ENCODE measurements around the gene ACOXL. TPM values are rescaled to one million over a fixed set of nuclear protein-coding genes. Genes with fewer than 3 reads are reported as not detected.
A peak's percentile ranks its signal among the peaks of the same experiment; 100 is the strongest.
"Not testable (repeated sequence)": the region's sequence is repeated elsewhere in the genome, so short reads cannot be mapped to it uniquely, and the experiment has no call there.

ACOXL gene
- total RNA-seq, 2 experiments from 2014 or later, result 0.20 to 0.96 TPM

- CTCF ChIA-PET, result interaction anchor here (0.6 to 4.9 kb wide), 15 partner anchors 8 to 267 kb away, joined by 3 to 35 read pairs (median 4); partner anchors contain the start of gene BCL2L11
- Mint-ChIP-seq H3K27me3 (peaks cover 42% of the 10 kb centered on the region), H3K4me1 (peaks cover 74% of the 10 kb centered on the region), H3K27ac (no peak overlapping the region), H3K36me3 (peaks cover 6% of the 10 kb centered on the region), H3K9me3 (ENCODE audit: low read depth) (no peaks in the 10 kb centered on the region), H3K4me3 (no peak overlapping the region)
- peak; percentile 15 for DNase-seq
- no peak for ATAC-seq
Measured at GRCh38 chr2:110853948-110854347, 121.6 kb downstream of the ACOXL start.

GRCh38 chr2:110854355-110855081 lies 122.1 kb downstream of the ACOXL start:
- no peaks in the 10 kb centered on the region for H3K9me3 Mint-ChIP-seq (ENCODE audit: low read depth)
- H3K4me3 Mint-ChIP-seq, result no peak overlapping the region
- DNase-seq (peak; percentile 40), ATAC-seq (no peak)
- CTCF ChIA-PET, result interaction anchor here (0.6 to 4.9 kb wide), 12 partner anchors 8 to 247 kb away, joined by 3 to 35 read pairs (median 6); no protein-coding TSS in a partner anchor
- H3K36me3 Mint-ChIP-seq, result peaks cover 8% of the 10 kb centered on the region
- H3K4me1 Mint-ChIP-seq, result peaks cover 77% of the 10 kb centered on the region
- H3K27me3 Mint-ChIP-seq, result peaks cover 42% of the 10 kb centered on the region
- no peak overlapping the region for H3K27ac Mint-ChIP-seq

GRCh38 chr2:110855841-110856240 lies 123.5 kb downstream of the ACOXL start:
- not testable (repeated sequence) for H3K27ac Mint-ChIP-seq; H3K36me3 Mint-ChIP-seq; DNase-seq; H3K9me3 Mint-ChIP-seq (ENCODE audit: low read depth); H3K4me3 Mint-ChIP-seq; ATAC-seq
- Mint-ChIP-seq H3K4me1 (peaks cover 82% of the 10 kb centered on the region), H3K27me3 (peaks cover 40% of the 10 kb centered on the region)
- CTCF ChIA-PET, result interaction anchor here (3.1 to 4.9 kb wide), 2 partner anchors 11 to 43 kb away, joined by 21 to 35 read pairs; no protein-coding TSS in a partner anchor

DNA sequence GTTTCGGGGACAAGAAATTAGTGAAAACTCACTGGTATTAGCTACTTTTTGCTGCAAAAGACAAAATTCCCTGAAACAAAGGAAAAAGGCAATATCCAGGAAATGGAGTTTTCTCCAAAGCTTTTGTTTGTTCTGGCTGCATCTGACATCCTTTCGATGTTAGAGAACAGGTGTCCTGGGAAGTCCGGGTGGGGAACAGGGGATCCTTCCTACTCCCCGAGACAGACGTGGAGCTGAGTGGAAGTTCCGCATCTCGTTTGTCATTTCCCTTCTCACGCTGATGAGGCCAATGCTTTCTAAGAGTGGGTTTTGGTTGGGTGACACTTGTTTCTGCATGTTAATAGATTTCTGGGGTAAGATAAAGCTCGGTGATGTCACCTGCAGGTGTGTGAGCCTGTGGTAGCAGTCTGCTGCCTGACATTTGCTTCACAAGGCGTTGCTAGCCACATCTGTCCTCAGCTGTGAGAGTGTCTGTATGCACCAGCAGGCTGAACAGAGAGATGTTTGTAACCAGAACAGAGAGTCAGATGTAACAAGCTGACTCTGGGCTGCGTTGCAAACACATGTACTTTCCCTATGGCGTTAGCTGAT lies 125.9 kb downstream of the ACOXL start:
- ATAC-seq (peak; percentile 92), DNase-seq (peak; percentile 87)
- peaks cover 65% of the 10 kb centered on the region for H3K4me1 Mint-ChIP-seq
- no peaks in the 10 kb centered on the region for H3K9me3 Mint-ChIP-seq (ENCODE audit: low read depth)
- H3K4me3 Mint-ChIP-seq, result peak overlapping the region; percentile 55
- peaks cover 45% of the 10 kb centered on the region for H3K27me3 Mint-ChIP-seq
- H3K27ac Mint-ChIP-seq, result peak overlapping the region; percentile 80
- H3K36me3 Mint-ChIP-seq, result peaks cover 2% of the 10 kb centered on the region
- CTCF ChIA-PET, result interaction anchor here (0.7 to 4.9 kb wide), 10 partner anchors 9 to 263 kb away, joined by 3 to 32 read pairs (median 4); partner anchors contain the start of genes BCL2L11 and BUB1

- Mint-ChIP-seq H3K27me3 (peaks cover 45% of the 10 kb centered on the region), H3K4me3 (peak overlapping the region; percentile 55), H3K4me1 (peaks cover 63% of the 10 kb centered on the region), H3K36me3 (peaks cover 2% of the 10 kb centered on the region), H3K27ac (peak overlapping the region; percentile 80), H3K9me3 (ENCODE audit: low read depth) (no peaks in the 10 kb centered on the region)
- DNase-seq, result peak; percentile 44
- ATAC-seq, result peak; percentile 13
- CTCF ChIA-PET, result interaction anchor here (0.7 to 4.9 kb wide), 11 partner anchors 9 to 262 kb away, joined by 3 to 32 read pairs (median 4); partner anchors contain the start of genes BCL2L11 and BUB1
Measured at GRCh38 chr2:110858993-110859701, 126.8 kb downstream of the ACOXL start.

DNA sequence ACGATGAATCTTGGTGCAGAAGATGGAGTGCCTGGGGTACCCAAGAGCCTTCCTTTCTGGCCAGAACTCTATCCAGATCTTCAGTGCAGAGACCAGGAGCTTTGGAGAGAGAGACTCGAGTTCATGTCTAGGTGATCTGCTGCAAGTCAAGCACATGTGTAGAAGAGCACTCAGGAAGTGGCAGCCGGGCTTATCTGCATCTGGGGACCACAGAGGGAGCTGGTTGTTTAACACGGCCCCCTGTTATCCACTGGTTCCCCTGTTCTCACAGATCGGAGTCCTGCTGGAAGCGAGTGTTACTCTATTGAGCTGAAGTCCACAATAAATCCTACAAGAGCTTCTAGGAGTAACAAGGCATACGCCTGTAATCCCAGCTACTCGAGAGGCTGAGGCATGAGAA lies 128.3 kb downstream of the ACOXL start:
- CTCF ChIA-PET, result interaction anchor here (1.1 to 4.9 kb wide), 7 partner anchors 8 to 113 kb away, joined by 4 to 32 read pairs (median 7); no protein-coding TSS in a partner anchor
- Mint-ChIP-seq H3K27me3 (peaks cover 42% of the 10 kb centered on the region), H3K36me3 (peaks cover 5% of the 10 kb centered on the region), H3K4me3 (no peak overlapping the region), H3K9me3 (ENCODE audit: low read depth) (no peaks in the 10 kb centered on the region), H3K27ac (peak overlapping the region; percentile 65), H3K4me1 (peaks cover 64% of the 10 kb centered on the region)
- ATAC-seq, result no peak
- DNase-seq, result peak; percentile 62

- H3K4me1 Mint-ChIP-seq, result peaks cover 68% of the 10 kb centered on the region
- no peak overlapping the region for H3K27ac Mint-ChIP-seq
- DNase-seq, result peak; percentile 27
- H3K4me3 Mint-ChIP-seq, result no peak overlapping the region
- peaks cover 32% of the 10 kb centered on the region for H3K27me3 Mint-ChIP-seq
- ATAC-seq, result no peak
- H3K36me3 Mint-ChIP-seq, result peaks cover 5% of the 10 kb centered on the region
- no peaks in the 10 kb centered on the region for H3K9me3 Mint-ChIP-seq (ENCODE audit: low read depth)
- CTCF ChIA-PET, result interaction anchor here (1.7 to 4.9 kb wide), 5 partner anchors 9 to 114 kb away, joined by 4 to 32 read pairs (median 8); no protein-coding TSS in a partner anchor
Measured at GRCh38 chr2:110861616-110862260, 129.4 kb downstream of the ACOXL start.

DNA sequence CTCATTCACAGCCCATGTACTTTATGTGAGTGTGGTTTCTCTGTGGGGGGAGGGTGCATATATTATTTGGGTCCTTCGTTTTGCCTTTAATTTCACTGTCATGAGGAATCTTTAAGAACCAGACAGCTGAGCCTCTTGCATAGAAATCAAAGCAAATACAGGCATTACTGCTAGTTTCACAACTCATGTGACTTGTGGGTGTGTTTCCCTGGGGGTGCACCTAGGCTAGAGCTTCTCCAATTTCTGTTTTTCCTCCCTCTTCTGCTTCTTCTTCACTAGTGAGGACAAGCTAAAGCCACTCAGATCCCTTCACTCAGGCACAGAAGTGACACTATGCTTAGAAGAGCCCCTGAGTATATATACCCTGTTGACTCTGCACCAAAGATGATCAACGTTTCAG lies 131.4 kb downstream of the ACOXL start:
- CTCF ChIA-PET, result interaction anchor here (0.7 to 3.7 kb wide), 4 partner anchors 11 to 52 kb away, joined by 3 to 18 read pairs (median 5); no protein-coding TSS in a partner anchor
- Mint-ChIP-seq H3K36me3 (peaks cover 5% of the 10 kb centered on the region), H3K27me3 (peaks cover 33% of the 10 kb centered on the region), H3K27ac (no peak overlapping the region), H3K4me1 (peaks cover 74% of the 10 kb centered on the region), H3K9me3 (ENCODE audit: low read depth) (no peaks in the 10 kb centered on the region), H3K4me3 (no peak overlapping the region)
- peak; percentile 31 for DNase-seq
- no peak for ATAC-seq

GRCh38 chr2:110864176-110864575 lies 131.8 kb downstream of the ACOXL start:
- Mint-ChIP-seq H3K27me3 (peaks cover 32% of the 10 kb centered on the region), H3K36me3 (peaks cover 5% of the 10 kb centered on the region), H3K4me3 (no peak overlapping the region), H3K4me1 (peaks cover 73% of the 10 kb centered on the region), H3K27ac (peak overlapping the region; percentile 83), H3K9me3 (ENCODE audit: low read depth) (no peaks in the 10 kb centered on the region)
- DNase-seq (no peak), ATAC-seq (no peak)
- CTCF ChIA-PET, result interaction anchor here (1.0 to 3.7 kb wide), 4 partner anchors 11 to 52 kb away, joined by 3 to 18 read pairs (median 5); no protein-coding TSS in a partner anchor

DNA sequence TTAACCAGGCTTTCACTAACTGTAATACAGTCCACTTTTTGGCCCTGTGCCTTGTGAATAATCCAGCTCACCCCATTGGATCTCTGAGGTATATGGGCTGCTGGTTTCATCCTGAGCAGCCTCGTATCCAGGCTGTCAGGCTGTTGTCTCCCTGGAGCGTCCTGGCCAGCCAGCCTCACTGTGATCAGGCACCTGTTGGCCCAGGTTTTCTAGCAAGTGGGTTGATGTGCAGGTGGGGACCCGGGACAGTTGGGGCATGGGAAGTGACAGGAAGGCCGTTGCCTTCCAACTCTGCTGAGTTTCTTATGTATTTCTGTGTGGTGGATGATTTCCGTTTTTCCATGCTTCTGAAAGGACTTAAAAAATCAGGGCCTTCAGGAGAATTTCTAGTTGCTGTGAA lies 132.4 kb downstream of the ACOXL start:
- peaks cover 34% of the 10 kb centered on the region for H3K27me3 Mint-ChIP-seq
- no peaks in the 10 kb centered on the region for H3K9me3 Mint-ChIP-seq (ENCODE audit: low read depth)
- peaks cover 73% of the 10 kb centered on the region for H3K4me1 Mint-ChIP-seq
- H3K27ac Mint-ChIP-seq, result peak overlapping the region; percentile 83
- peak overlapping the region; percentile 38 for H3K4me3 Mint-ChIP-seq
- DNase-seq (no peak), ATAC-seq (no peak)
- peaks cover 3% of the 10 kb centered on the region for H3K36me3 Mint-ChIP-seq
- CTCF ChIA-PET, result interaction anchor here (1.0 to 3.8 kb wide), 5 partner anchors 10 to 53 kb away, joined by 3 to 21 read pairs (median 3); no protein-coding TSS in a partner anchor

DNA sequence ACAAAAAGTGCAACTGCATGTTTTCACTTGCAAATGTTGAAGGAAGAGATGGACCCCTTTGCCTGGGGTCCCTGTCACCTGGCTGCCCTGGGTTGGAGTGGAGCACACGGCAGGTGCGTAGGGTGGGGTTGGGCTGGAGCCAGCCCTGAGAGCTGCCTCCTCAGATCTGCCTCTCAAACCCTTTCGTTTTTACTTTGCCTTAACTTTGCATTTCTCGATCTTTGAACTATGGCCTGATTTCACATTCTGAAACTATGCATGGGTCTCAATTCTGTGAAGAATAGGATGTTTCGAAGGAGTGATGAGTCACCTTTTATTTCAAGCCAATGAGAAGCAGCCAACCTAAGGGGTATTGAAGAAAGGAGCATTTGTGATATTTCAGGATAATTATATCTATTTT lies 132.8 kb downstream of the ACOXL start:
- peak overlapping the region; percentile 38 for H3K4me3 Mint-ChIP-seq
- peak; percentile 88 for ATAC-seq
- H3K36me3 Mint-ChIP-seq, result peaks cover 3% of the 10 kb centered on the region
- peak overlapping the region; percentile 83 for H3K27ac Mint-ChIP-seq
- DNase-seq, result peak; percentile 49
- no peaks in the 10 kb centered on the region for H3K9me3 Mint-ChIP-seq (ENCODE audit: low read depth)
- CTCF ChIA-PET, result interaction anchor here (0.7 to 3.8 kb wide), 5 partner anchors 11 to 52 kb away, joined by 3 to 21 read pairs (median 3); no protein-coding TSS in a partner anchor
- H3K4me1 Mint-ChIP-seq, result peaks cover 73% of the 10 kb centered on the region
- peaks cover 33% of the 10 kb centered on the region for H3K27me3 Mint-ChIP-seq

DNA sequence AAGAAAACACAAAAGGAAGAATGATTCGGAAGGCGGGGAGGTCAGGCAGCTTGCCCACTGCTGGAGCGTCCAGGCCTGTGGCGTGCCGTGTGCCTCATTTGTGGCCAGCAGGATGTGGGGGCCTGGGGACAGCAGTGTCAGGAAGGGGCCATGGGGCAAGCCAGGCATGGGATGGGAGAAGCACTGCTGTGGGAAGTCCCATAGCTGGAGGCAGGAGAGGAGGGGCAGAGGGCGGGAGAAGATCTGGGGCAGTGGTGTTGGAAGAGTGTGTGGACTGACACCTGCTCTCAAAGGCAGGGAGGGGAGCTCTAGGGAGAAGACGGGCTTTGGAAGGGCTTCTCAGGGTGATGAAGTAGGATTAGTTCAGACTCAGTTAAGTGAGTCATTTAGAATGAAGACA lies 133.7 kb downstream of the ACOXL start:
- CTCF ChIA-PET, result interaction anchor here (0.7 to 3.8 kb wide), 4 partner anchors 12 to 53 kb away, joined by 3 to 21 read pairs (median 5); no protein-coding TSS in a partner anchor
- ATAC-seq (peak; percentile 2), DNase-seq (no peak)
- H3K4me1 Mint-ChIP-seq, result peaks cover 69% of the 10 kb centered on the region
- H3K36me3 Mint-ChIP-seq, result peaks cover 3% of the 10 kb centered on the region
- no peaks in the 10 kb centered on the region for H3K9me3 Mint-ChIP-seq (ENCODE audit: low read depth)
- H3K27ac Mint-ChIP-seq, result peak overlapping the region; percentile 38
- H3K4me3 Mint-ChIP-seq, result no peak overlapping the region
- H3K27me3 Mint-ChIP-seq, result peaks cover 26% of the 10 kb centered on the region

Data from activated CD8-positive, alpha-beta memory T cell treated with anti-CD3 and anti-CD28 coated beads, Interleukin-2, amount 10 ng/mL, durations not matched to agents 7 days and 5 days (primary cell).